Glutamatergic neuron (in vitro differentiated cells): ENCODE results near the gene CLEC4G. TPM values are rescaled to one million over a fixed set of nuclear protein-coding genes. Genes with fewer than 3 reads are reported as not detected.

ENCODE experiments used
- DNase-seq: peaks from one replicate; pipeline ENCODE4 v3.0.0; 2022
- H3K27ac Mint-ChIP-seq: one replicate; pipeline ENCODE4 v1.8.0; 2020; ENCODE audit warnings: mild to moderate bottlenecking, mixed read lengths, inconsistent platforms; ENCODE audit not compliant: unreplicated experiment
- H3K27me3 Mint-ChIP-seq: one replicate; pipeline ENCODE4 v1.8.0; 2020; ENCODE audit warnings: mild to moderate bottlenecking, moderate library complexity, mixed read lengths, inconsistent platforms; ENCODE audit not compliant: unreplicated experiment
- H3K36me3 Mint-ChIP-seq: one replicate; pipeline ENCODE4 v1.8.0; 2020; ENCODE audit warnings: mild to moderate bottlenecking, mixed read lengths, inconsistent platforms; ENCODE audit not compliant: unreplicated experiment
- H3K4me1 Mint-ChIP-seq: one replicate; pipeline ENCODE4 v1.8.0; 2020; ENCODE audit warnings: mild to moderate bottlenecking, low read depth, mixed read lengths, inconsistent platforms; ENCODE audit not compliant: unreplicated experiment
- H3K4me3 Mint-ChIP-seq: one replicate; pipeline ENCODE4 v1.8.0; 2020; ENCODE audit warnings: mild to moderate bottlenecking, mixed read lengths, inconsistent platforms; ENCODE audit not compliant: unreplicated experiment
- H3K9me3 Mint-ChIP-seq: one replicate; pipeline ENCODE4 v1.8.0; 2020; ENCODE audit warnings: mild to moderate bottlenecking, moderate library complexity, mixed read lengths, inconsistent platforms; ENCODE audit not compliant: unreplicated experiment
- CTCF ChIP-seq: fragments of 200-600 bp; sonication (generic); IDR thresholded peaks from one replicate; pipeline ENCODE4 v1.5.0; 2021; ENCODE audit not compliant: partially characterized antibody, unreplicated experiment
- total RNA-seq: library from RNA; stranded (reverse); fragmentation: NEBNext Ultra II Directional; extraction: Animal tissue kit (Norgen Biotek cat#: 25700); gene quantifications from one replicate; pipeline ENCODE4 v1.2.1, GENCODE V29; 2021; ENCODE audit not compliant: unreplicated experiment

CLEC4G gene
- total RNA-seq, 1 donor from 2014 or later, result 14.8 TPM

- peaks cover 4% of the 10 kb centered on the region for H3K9me3 Mint-ChIP-seq
- H3K27me3 Mint-ChIP-seq, result peaks cover 5% of the 10 kb centered on the region
- H3K27ac Mint-ChIP-seq, result no peak overlapping the region
- no peak for TF ChIP-seq CTCF
- H3K4me1 Mint-ChIP-seq, result peaks cover 6% of the 10 kb centered on the region
- no peaks in the 10 kb centered on the region for H3K36me3 Mint-ChIP-seq
- no peak overlapping the region for H3K4me3 Mint-ChIP-seq
- DNase-seq, result no peak
Measured at GRCh38 chr19:7715671-7716070, 16.2 kb downstream of the CLEC4G start.

DNA sequence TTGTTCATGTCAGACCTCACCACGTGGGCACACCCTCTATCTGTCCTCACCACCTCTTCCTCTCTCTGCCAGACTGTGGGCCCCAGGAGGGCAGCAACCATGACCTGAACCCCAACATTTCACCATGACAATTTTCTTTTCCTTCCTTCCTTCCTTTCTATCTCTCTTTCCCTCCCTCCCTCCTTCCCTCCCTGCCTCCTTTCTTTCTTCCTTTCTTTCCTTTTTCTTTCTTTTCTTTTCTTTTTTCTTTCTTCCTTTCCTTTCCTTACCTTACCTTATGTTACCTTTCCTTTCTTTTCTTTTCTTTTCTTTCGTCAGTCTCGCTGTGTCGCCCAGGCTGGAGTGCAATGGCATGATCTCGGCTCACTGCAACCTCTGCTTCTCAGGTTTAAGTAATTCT lies 21.3 kb downstream of the CLEC4G start:
- no peak for TF ChIP-seq CTCF
- H3K27ac Mint-ChIP-seq, result no peak overlapping the region
- H3K9me3 Mint-ChIP-seq, result peaks cover 7% of the 10 kb centered on the region

DNA sequence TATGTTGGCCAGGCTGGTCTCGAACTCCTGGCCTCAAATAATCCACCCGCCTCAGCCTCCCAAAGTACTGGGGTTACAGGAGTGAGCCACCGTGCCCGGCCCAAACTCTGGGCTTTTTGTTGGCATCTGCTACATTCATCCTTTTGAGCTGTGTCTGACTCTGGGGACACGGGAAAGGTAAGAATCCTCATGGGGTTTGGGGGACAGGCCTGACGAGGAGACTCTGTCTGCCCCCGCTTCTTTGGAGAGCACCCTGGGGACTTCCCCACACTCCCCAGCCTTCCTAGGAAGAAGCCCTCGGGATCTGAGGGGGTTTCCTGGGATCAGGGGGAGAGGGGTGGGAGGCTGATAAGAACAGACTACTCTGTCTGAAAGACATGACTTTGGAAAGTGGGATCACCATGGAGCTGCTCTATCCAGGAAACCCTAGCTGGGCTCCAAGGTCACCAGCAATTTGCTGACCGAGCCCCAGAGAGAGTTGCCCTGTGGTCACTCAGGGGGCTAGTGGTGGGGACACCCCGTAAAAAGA lies 21.9 kb downstream of the CLEC4G start:
- H3K27ac Mint-ChIP-seq, result no peak overlapping the region
- H3K4me3 Mint-ChIP-seq, result no peak overlapping the region
- no peak for DNase-seq
- H3K36me3 Mint-ChIP-seq, result no peaks in the 10 kb centered on the region
- H3K9me3 Mint-ChIP-seq, result peaks cover 7% of the 10 kb centered on the region
- H3K27me3 Mint-ChIP-seq, result peaks cover 2% of the 10 kb centered on the region
- H3K4me1 Mint-ChIP-seq, result no peaks in the 10 kb centered on the region
- no peak for TF ChIP-seq CTCF

More for the DNA sequence above, 21.3 kb downstream of the CLEC4G start:
- no peak overlapping the region for H3K4me3 Mint-ChIP-seq
- H3K36me3 Mint-ChIP-seq, result no peaks in the 10 kb centered on the region
- H3K27me3 Mint-ChIP-seq, result peaks cover 4% of the 10 kb centered on the region
- H3K4me1 Mint-ChIP-seq, result no peaks in the 10 kb centered on the region
- DNase-seq, result no peak

DNA sequence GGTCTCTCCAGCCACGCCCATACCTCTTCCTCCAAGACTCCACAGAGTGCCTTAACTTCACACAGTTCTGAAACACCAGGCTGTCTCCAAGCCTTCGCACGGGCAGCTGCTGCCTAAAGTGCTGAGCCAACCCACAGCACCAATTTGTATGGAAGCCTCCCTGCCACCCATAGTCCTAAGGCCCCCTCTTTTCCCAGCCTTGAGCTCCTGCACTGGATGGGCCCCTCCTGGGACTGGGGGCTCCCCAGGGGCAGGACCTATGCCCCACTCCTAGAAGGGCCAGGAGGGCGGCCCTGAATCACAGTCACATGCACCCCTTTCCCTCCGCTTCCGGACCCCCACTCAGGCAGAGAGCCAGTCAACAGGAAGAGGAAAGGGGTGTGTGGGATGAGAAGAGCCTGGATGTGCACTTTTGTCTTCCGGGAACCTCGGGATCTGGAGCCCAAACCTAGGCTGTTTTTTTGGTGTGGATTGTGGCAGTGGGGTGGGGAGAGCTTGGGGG lies 24.9 kb downstream of the CLEC4G start:
- peaks cover 7% of the 10 kb centered on the region for H3K27me3 Mint-ChIP-seq
- no peak overlapping the region for H3K27ac Mint-ChIP-seq
- H3K4me3 Mint-ChIP-seq, result no peak overlapping the region
- H3K36me3 Mint-ChIP-seq, result no peaks in the 10 kb centered on the region
- TF ChIP-seq CTCF, result no peak
- peaks cover 7% of the 10 kb centered on the region for H3K9me3 Mint-ChIP-seq
- H3K4me1 Mint-ChIP-seq, result no peaks in the 10 kb centered on the region
- DNase-seq, result no peak

DNA sequence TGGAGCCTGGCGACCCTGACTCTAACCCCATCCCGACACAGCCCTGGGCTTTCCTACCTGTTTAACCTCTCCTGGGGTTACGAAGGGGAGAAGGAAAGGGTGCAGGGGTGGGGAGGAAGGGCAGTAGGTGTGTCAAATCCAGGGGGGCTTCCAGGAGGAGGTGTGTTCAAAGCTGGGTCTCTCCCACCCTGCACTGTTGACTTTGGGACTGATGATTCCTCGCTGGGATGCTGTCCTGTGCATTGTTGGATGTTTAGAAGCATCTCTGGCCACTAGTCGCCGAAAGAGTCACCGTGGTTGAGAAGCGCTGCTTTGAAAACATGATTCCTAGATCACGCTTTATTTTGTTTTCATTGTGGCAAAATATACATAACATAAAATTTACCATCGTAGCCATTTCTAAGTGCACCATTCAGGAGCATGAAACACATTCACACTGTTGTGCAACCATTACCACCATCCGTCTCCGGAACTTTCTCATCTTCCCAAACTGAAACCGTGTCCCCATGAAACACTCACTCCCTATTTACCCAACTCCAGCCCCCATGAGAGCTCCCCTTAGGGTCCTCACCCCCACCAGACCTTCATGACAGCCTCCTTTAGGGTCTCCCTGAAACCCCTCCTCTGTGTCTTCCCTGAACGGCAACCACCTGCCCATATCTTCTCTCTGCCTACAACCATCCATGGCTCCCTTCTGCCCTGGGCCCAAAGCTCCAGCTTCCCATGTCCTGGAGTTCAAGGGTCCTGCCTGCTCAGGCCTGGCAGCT lies 25.5 kb downstream of the CLEC4G start:
- DNase-seq, result no peak
- H3K27me3 Mint-ChIP-seq, result peaks cover 7% of the 10 kb centered on the region

More for the DNA sequence above, 25.5 kb downstream of the CLEC4G start:
- Mint-ChIP-seq H3K9me3 (peaks cover 7% of the 10 kb centered on the region), H3K27ac (peak overlapping the region; percentile 44), H3K36me3 (no peaks in the 10 kb centered on the region), H3K4me3 (no peak overlapping the region), H3K4me1 (no peaks in the 10 kb centered on the region)
- TF ChIP-seq CTCF, result no peak
